Frontal cortex (tissue), 4 donors: Measurements from ENCODE around the gene RESF1. TPM values are rescaled to one million over a fixed set of nuclear protein-coding genes. Genes with fewer than 3 reads are reported as not detected.

Source experiments
- DNase-seq, 2 donors: peaks; one replicate each; pipeline ENCODE4 v3.0.0; 2012; ENCODE audit warnings: low spot score in 2 of 2
- FAIRE-seq: peaks from 2 replicates; lab custom pipeline; 2012; peaks lifted over from hg19 to GRCh38; lab: Jason Lieb, UNC
- total RNA-seq: library from RNA; depleted of rRNA; stranded (reverse); fragments of >200 nt; gene quantifications from one replicate; pipeline ENCODE4 v1.2.3, GENCODE V29; 2014
- donor health status: control.
- donor health status: control.
- donor health status: control.

RESF1 gene
- total RNA-seq, 1 donor from 2014 or later = 59.1 TPM

- no peak for DNase-seq
- no peak for FAIRE-seq
Observed at GRCh38 chr12:31954925-31955858, 4.0 kb upstream of the RESF1 start.

DNA sequence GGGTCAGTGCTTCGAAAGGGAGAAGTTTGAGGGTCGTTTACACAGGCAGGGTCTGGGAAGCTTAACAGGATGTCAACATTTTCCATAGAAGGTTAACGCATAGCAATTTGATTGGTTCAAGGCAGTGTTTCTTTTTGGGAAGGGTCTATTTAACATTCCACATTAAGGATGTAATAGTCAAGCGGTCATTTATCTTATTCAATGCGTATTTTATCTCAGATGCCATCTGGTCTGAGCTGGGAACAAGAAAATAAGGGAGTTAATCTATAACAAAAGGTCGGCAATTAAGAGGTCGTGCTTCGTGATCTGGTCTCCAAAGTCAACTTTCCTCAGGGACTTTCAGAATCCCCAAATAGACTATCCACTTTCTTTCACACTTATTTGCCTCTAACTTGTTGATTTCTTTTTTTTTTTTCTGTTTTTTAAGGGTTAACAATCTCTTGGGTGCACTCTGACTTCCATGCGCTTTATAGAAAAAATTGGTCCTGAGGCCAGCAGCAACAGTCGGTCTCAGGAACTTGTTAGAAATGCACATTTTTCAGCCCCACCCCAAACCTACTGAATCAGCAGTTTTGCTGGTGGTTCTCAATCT, 550 bp upstream of the RESF1 start:
- DNase-seq = no peak
- no peak for FAIRE-seq

DNA sequence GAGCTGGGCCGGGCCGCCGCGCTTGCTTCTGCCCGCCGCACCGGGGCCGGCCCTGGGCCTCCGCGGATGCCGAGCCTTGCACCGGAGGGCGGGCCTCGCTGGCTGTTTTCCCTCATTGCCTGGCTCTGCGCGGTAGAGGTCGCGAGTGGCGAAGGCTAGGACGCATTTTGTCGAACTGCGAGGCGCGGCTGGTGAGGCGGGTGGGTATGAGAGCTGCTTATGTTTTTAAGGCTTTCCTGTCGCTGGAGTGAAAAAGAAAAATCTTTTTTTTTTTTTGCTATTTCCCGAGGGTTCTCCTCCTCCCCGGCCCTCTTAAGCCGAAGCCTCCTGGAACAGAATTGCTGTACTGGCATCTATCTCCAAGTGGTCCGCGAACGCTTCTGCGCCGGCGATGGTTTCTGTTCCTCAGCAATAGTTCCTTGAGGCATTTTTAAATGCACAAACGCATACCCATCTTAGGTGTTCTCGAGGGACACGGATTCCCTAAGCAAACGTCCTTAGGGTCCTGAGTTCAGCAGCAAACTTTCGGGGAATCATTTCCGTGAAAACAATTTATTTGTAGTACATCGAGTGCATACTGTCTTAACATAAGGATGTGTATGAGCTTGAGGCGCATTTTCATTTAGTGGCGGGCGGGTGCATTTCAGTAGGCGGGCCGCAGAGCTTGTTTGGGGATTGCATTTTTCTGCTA, 631 bp downstream of the RESF1 start:
- no peak for DNase-seq
- FAIRE-seq = no peak

- no peak for DNase-seq
- no peak for FAIRE-seq
Observed at GRCh38 chr12:31961137-31961536, 1.9 kb downstream of the RESF1 start.

GRCh38 chr12:31962076-31962475, 2.9 kb downstream of the RESF1 start:
- DNase-seq (no peak), FAIRE-seq (no peak)

GRCh38 chr12:31964280-31964679, 5.1 kb downstream of the RESF1 start:
- DNase-seq = no peak
- no peak for FAIRE-seq

DNA sequence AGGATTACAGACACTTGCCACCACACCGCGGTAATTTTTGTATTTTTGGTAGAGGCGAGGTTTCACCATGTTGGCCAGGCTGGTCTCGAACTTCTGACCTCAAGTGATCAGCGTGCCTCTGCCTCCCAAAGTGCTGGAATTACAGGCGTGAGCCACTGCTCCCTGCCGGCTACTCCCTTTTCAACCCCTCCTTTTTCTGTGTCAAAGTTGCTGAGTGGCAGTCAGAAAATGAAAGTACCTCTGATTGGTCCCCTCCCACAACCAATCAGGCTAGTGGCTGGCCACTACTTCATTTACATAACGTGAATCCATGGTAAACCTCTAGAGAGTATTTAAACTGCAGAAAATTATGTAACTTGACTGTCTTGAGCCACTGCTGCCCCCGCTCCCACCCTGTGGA, 5.9 kb downstream of the RESF1 start:
- no peak for FAIRE-seq
- no peak for DNase-seq

GRCh38 chr12:31966558-31967205, 7.5 kb downstream of the RESF1 start:
- DNase-seq (no peak), FAIRE-seq (no peak)

GRCh38 chr12:31967539-31967938, 8.3 kb downstream of the RESF1 start:
- no peak for FAIRE-seq
- no peak for DNase-seq

GRCh38 chr12:31970199-31970598, 11.0 kb downstream of the RESF1 start:
- no peak for DNase-seq
- no peak for FAIRE-seq

- no peak for FAIRE-seq
Observed at GRCh38 chr12:31973818-31974217, 14.6 kb downstream of the RESF1 start.

DNA sequence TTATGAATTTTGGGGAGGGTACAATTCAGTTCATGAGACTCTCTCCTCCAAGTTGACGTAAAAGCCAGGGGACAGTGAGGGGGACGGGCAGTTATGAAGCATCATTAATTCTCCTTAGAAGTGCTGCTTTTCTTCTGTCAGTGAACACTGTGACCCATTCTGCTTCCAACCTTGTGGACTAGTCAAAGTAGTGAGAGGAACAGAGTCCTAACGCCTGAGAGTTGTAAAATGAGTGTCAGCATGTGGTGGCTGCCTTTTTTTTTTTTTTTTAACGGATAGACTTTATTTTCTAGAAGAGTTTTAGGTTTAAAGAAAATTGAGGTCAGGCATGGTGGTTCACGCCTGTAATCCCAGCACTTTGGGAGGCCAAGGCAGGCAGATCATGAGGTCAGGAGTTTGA, 15.5 kb downstream of the RESF1 start:
- DNase-seq (no peak), FAIRE-seq (no peak)

More at GRCh38 chr12:31973818-31974217, 14.6 kb downstream of the RESF1 start:
- no peak for DNase-seq

DNA sequence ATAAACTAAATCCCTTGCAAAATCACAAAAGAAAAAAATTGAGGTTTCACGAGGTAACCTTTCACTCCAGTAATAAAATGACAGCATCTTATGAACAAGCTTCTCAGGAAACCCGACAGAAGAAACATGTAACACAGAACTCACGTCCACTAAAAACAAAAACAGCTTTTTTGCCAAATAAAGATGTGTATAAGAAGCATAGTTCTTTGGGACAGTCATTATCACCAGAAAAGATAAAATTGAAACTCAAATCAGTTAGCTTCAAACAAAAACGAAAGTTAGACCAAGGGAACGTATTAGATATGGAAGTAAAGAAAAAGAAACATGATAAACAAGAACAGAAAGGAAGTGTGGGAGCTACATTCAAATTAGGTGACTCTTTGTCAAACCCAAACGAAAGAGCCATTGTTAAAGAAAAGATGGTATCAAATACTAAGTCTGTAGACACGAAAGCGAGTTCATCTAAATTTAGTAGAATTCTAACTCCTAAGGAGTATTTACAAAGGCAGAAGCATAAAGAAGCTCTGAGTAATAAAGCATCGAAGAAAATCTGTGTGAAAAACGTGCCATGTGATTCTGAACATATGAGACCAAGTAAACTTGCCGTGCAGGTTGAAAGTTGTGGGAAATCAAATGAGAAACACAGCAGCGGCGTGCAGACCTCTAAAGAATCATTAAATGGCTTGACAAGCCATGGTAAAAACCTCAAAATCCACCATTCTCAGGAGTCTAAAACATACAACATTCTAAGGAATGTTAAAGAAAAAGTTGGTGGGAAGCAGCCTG, 25.8 kb downstream of the RESF1 start:
- no peak for DNase-seq
- FAIRE-seq = no peak

- DNase-seq (no peak), FAIRE-seq (no peak)
Observed at GRCh38 chr12:31985832-31986231, 26.6 kb downstream of the RESF1 start.

DNA sequence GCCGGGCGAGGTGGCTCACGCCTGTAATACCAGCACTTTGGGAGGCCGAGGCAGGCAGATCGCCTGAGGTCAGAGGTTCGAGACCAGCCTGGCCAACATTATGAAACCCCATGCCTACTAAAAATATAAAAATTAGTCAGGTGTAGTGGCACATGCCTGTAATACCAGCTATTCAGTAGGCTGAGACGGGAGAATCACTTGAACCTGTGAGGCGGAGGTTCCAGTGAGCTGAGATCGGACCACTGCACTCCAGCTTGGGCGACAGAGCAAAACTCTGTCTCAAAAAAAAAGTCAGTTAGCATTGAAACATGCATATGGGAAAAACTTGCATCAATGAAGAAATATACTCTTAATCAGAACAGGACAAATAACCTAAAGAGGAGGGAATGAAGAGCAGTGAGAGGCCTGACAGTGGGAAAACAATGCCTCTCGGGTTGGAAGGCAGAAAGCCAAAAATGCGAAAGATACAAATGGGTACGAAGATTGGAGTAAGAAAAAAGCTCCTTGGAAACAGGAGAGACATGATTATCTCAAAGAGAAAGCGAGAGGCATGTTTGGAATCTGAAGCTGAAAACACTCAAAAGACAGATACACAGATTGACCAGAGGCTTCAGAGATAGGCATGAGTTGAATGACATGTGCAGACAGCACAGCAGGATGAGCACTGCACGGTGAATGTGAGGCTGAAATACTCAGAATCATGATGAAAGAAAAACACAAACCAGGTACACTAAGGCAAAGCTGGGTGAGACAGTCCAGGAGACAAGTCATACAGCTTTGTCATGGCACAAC, 30.6 kb downstream of the RESF1 start:
- no peak for DNase-seq
- no peak for FAIRE-seq

DNA sequence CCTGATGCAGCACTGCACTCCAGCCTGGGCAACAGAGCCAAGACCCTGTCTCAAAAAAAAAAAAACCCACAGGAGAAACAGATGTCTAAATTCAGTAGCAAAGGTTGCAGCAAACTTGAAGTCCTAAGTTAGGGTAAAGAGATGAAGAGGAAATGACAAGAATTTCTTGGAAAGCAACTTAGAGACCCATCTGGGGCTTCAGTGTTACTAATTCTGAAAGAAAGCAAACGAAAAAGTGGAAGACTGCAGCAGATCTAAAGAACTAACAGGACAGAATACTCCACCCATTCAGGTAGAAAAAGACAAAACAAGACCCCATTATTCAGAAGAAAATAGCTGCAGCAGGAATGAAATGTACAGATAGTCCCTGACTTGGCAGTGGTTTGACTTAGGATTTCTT, 31.9 kb downstream of the RESF1 start:
- DNase-seq (no peak), FAIRE-seq (no peak)

- FAIRE-seq (no peak), DNase-seq (no peak)
Observed at GRCh38 chr12:31991815-31992214, 32.6 kb downstream of the RESF1 start.

GRCh38 chr12:31999692-32000091, 40.5 kb downstream of the RESF1 start:
- FAIRE-seq (no peak), DNase-seq (no peak)
